Keratinocyte (primary cell): ENCODE results near the gene GRIK4. TPM values are rescaled to one million over a fixed set of nuclear protein-coding genes. Genes with fewer than 3 reads are reported as not detected.

ENCODE experiments used
- DNase-seq: peaks from one replicate; pipeline ENCODE4 v3.0.0-alpha.2; 2011; ENCODE audit warnings: low read depth, missing footprints, low spot score
- FAIRE-seq: peaks from 2 replicates; lab custom pipeline; 2011; peaks lifted over from hg19 to GRCh38; lab: Jason Lieb, UNC
- H2AFZ ChIP-seq: 2 replicates; pipeline ENCODE4 v1.6.0; 2012; ENCODE audit warnings: low read length, control low read depth, inconsistent platforms; ENCODE audit not compliant: control insufficient read depth
- H3K27ac ChIP-seq: 2 replicates; pipeline ENCODE4 v1.5.1; 2011; ENCODE audit warnings: low read length; ENCODE audit not compliant: control insufficient read depth, insufficient read depth
- H3K27me3 ChIP-seq: 3 replicates; pipeline ENCODE4 v1.6.0; 2011; ENCODE audit warnings: low read length; ENCODE audit not compliant: control insufficient read depth, insufficient read depth; ENCODE audit errors: extremely low read depth
- H3K36me3 ChIP-seq, 2 experiments: 2 replicates in 1 of 2; 3 replicates in 1 of 2; pipeline ENCODE4 v1.5.1; 2011; ENCODE audit warnings: low read length in 2 of 2, mild to moderate bottlenecking in 1 of 2; ENCODE audit not compliant: control insufficient read depth in 2 of 2, insufficient read depth in 2 of 2; ENCODE audit errors: extremely low read depth in 1 of 2
- H3K4me1 ChIP-seq: 3 replicates; pipeline ENCODE4 v1.5.1; 2011; ENCODE audit warnings: low read length; ENCODE audit not compliant: control insufficient read depth, insufficient read depth; ENCODE audit errors: extremely low read depth
- H3K4me2 ChIP-seq: 3 replicates; pipeline ENCODE4 v1.6.0; 2011; ENCODE audit warnings: low read depth, low read length; ENCODE audit not compliant: control insufficient read depth, insufficient read depth; ENCODE audit errors: extremely low read depth
- H3K4me3 ChIP-seq, 3 experiments: fragments of 200-600 bp in 1 of 3; sonication (generic) in 1 of 3; 2 replicates in 2 of 3; 3 replicates in 1 of 3; pipeline ENCODE4 v1.5.1; 2011 to 2016; ENCODE audit warnings: low read length in 3 of 3, mild to moderate bottlenecking in 3 of 3, control low read depth in 2 of 3, inconsistent platforms in 1 of 3, low read depth in 1 of 3, mixed read lengths in 1 of 3, mixed run types in 1 of 3, moderate library complexity in 1 of 3; ENCODE audit not compliant: control insufficient read depth in 2 of 3, insufficient read depth in 2 of 3; ENCODE audit errors: extremely low read depth in 1 of 3
- H3K79me2 ChIP-seq: 2 replicates; pipeline ENCODE4 v1.6.0; 2012; ENCODE audit warnings: low read length; ENCODE audit not compliant: control insufficient read depth, insufficient read depth
- H3K9ac ChIP-seq: 3 replicates; pipeline ENCODE4 v1.6.0; 2011; ENCODE audit warnings: low read length; ENCODE audit not compliant: control insufficient read depth, insufficient read depth; ENCODE audit errors: extremely low read depth
- H3K9me1 ChIP-seq: 3 replicates; pipeline ENCODE4 v1.6.0; 2011; ENCODE audit warnings: low read length; ENCODE audit not compliant: control insufficient read depth, insufficient read depth; ENCODE audit errors: extremely low read depth
- H3K9me3 ChIP-seq: 2 replicates; pipeline ENCODE4 v1.5.1; 2012; ENCODE audit warnings: low read depth, low read length; ENCODE audit not compliant: control insufficient read depth
- H4K20me1 ChIP-seq: 3 replicates; pipeline ENCODE4 v1.6.0; 2011; ENCODE audit warnings: low read length; ENCODE audit not compliant: control insufficient read depth, insufficient read depth; ENCODE audit errors: extremely low read depth
- EZH2 ChIP-seq: IDR thresholded peaks from one replicate; pipeline ENCODE4 v1.6.1; 2012; ENCODE audit warnings: inconsistent platforms, mild to moderate bottlenecking, low read length, moderate library complexity
- dilution Hi-C: fragments of 300-500 bp; cut with MboI; formaldehyde crosslinking; loops from one replicate; pipeline ENCODE4 v1.7.0; 2020; ENCODE audit warnings: low sequenced_read_pairs; ENCODE audit not compliant: extremely low pct_ligation_motif_present
- polyA plus RNA-seq, 5 experiments: library from polyadenylated mRNA; depleted of rRNA in 3 of 5; stranded (reverse) in 3 of 5; stranded (forward) in 1 of 5; unstranded in 1 of 5; fragments of >200 nt; gene quantifications; 1 replicate in 1 of 5; 2 replicates in 3 of 5; 3 replicates in 1 of 5; pipeline versions ENCODE4 v1.2.1 to v1.2.3, GENCODE V29; 2011 to 2012; ENCODE audit warnings: missing spikeins in 2 of 5, low read depth in 1 of 5, low replicate concordance in 1 of 5
- TF ChIP-seq, protein P1 (sequence below), 3 experiments: IDR thresholded peaks in 1 of 3; conservative IDR thresholded peaks in 1 of 3; optimal IDR thresholded peaks in 1 of 3; 2 replicates in 2 of 3; 3 replicates in 1 of 3; pipeline versions ENCODE3 to v1.5.1; 2011; ENCODE audit warnings: low read length in 3 of 3, mild to moderate bottlenecking in 3 of 3, moderate library complexity in 2 of 3, control low read depth in 1 of 3, inconsistent platforms in 1 of 3; ENCODE audit not compliant: insufficient read depth in 2 of 3; ENCODE audit errors: extremely low read depth in 1 of 3

The GRIK4 gene
- polyA plus RNA-seq, 1 donor (not counting 4 experiments of a cell fraction or from before 2014, with no cell fraction given) = not detected

DNA sequence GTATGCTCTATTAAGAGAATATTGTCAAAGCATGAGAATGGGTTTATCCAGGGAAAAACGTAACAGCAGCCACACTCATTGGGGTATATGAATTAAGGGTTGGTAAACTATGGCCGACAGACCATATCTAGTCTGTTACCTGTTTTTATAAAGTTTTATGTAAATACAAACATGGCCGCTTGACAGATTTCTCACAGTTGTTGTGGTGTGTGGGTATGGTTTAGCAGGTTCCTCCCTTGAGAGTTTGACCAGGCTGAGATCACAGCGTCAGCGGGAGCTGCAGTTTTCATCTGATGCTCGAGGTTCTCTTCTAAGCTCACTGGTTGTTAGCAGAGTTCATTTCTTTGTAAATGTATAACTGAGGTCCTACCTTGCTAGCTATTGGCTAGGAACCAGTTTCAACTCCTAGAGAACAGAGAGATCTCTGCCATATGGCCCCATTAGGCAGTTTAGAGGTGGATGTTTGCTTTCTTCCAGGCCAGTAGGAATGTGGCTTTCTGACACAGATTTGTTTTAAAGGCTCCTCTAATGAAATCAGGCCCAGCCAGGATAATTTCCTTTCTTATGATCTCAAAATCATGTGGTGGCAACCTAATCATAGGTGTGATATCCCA lies 45.5 kb upstream of the GRIK4 start:
- no peaks in the 10 kb centered on the region for H3K27me3 ChIP-seq
- no peaks in the 10 kb centered on the region for H3K79me2 ChIP-seq
- no peak overlapping the region for H3K4me3 ChIP-seq
- no peak for FAIRE-seq
- H3K9me1 ChIP-seq = no peaks in the 10 kb centered on the region
- no peak overlapping the region for H3K4me2 ChIP-seq
- dilution Hi-C loops = no loop called here
- TF ChIP-seq, protein P1, sequence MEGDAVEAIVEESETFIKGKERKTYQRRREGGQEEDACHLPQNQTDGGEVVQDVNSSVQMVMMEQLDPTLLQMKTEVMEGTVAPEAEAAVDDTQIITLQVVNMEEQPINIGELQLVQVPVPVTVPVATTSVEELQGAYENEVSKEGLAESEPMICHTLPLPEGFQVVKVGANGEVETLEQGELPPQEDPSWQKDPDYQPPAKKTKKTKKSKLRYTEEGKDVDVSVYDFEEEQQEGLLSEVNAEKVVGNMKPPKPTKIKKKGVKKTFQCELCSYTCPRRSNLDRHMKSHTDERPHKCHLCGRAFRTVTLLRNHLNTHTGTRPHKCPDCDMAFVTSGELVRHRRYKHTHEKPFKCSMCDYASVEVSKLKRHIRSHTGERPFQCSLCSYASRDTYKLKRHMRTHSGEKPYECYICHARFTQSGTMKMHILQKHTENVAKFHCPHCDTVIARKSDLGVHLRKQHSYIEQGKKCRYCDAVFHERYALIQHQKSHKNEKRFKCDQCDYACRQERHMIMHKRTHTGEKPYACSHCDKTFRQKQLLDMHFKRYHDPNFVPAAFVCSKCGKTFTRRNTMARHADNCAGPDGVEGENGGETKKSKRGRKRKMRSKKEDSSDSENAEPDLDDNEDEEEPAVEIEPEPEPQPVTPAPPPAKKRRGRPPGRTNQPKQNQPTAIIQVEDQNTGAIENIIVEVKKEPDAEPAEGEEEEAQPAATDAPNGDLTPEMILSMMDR (optimal IDR thresholded peaks at IDR 0.05 in 1 of 3, IDR thresholded peaks at IDR 0.05 in 1 of 3, conservative IDR thresholded peaks at IDR 0.05 in 1 of 3; ENCODE audit: extremely low read depth in 1 of 3, insufficient read depth in 2 of 3, low read length in 3 of 3) = no peak
- no peak for TF ChIP-seq EZH2
- DNase-seq = no peak
- peaks cover 14 to 15% of the 10 kb centered on the region in 2 experiments for H3K36me3 ChIP-seq
- no peak overlapping the region for H2AFZ ChIP-seq
- H4K20me1 ChIP-seq = no peaks in the 10 kb centered on the region
- H3K4me1 ChIP-seq = peaks cover 3% of the 10 kb centered on the region
- H3K9ac ChIP-seq = no peak overlapping the region
- H3K27ac ChIP-seq = no peak overlapping the region
- H3K9me3 ChIP-seq = no peaks in the 10 kb centered on the region

- H3K9ac ChIP-seq = no peak overlapping the region
- no peaks in the 10 kb centered on the region for H3K79me2 ChIP-seq
- H3K4me3 ChIP-seq = no peak overlapping the region
- H3K36me3 ChIP-seq = peaks cover 6 to 9% of the 10 kb centered on the region in 2 experiments
- H3K9me1 ChIP-seq = no peaks in the 10 kb centered on the region
- TF ChIP-seq, protein P1 (optimal IDR thresholded peaks at IDR 0.05 in 1 of 3, IDR thresholded peaks at IDR 0.05 in 1 of 3, conservative IDR thresholded peaks at IDR 0.05 in 1 of 3; ENCODE audit: extremely low read depth in 1 of 3, insufficient read depth in 2 of 3, low read length in 3 of 3) = no peak
- TF ChIP-seq EZH2 = no peak
- no peak overlapping the region for H3K27ac ChIP-seq
- H3K4me2 ChIP-seq = no peak overlapping the region
- H2AFZ ChIP-seq = no peak overlapping the region
- no peaks in the 10 kb centered on the region for H3K9me3 ChIP-seq
- no peaks in the 10 kb centered on the region for H3K27me3 ChIP-seq
- H3K4me1 ChIP-seq = peaks cover 7% of the 10 kb centered on the region
- no peaks in the 10 kb centered on the region for H4K20me1 ChIP-seq
- no peak for DNase-seq
- peak; percentile 36 for FAIRE-seq
- dilution Hi-C loops = no loop called here
Observed at GRCh38 chr11:120467627-120468026, 43.9 kb upstream of the GRIK4 start.
